ENCODE data around the gene SLC7A11.
A peak's percentile ranks its signal among the peaks of the same experiment; 100 is the strongest.

SLC7A11 gene

DNA sequence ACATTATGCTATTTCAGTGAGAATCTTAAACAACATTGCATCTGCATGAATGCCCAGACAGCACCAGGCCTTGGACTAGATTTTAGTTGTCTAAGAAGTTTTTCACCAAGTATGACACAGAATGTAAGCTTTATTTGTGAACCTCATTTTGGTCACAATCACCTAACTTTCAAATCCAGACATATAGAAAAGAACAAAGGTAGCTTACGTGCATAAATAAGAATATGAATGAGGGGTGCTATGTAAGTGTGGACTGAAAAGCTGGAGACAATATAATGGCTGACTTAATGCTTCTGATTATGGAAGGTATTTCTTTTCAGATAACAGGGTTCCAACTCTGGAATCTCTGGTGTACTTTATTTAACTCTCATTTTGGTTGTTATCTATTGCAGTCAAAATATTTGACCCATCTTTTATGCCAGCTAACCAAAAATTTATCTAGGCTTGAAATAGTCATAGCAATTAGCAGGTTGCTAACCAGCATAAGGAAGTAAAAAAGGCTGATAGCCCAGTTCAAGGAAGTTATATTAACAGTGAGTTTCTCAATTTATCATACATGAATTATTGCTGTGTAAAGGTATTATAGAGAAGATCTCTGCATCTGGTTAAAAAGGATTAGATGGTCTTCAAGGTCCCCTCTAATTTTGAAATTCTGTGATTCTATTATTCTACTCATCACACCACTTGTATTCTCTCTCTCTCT lies 36.5 kb downstream of the SLC7A11 start:
- DNase-seq = no peak

DNA sequence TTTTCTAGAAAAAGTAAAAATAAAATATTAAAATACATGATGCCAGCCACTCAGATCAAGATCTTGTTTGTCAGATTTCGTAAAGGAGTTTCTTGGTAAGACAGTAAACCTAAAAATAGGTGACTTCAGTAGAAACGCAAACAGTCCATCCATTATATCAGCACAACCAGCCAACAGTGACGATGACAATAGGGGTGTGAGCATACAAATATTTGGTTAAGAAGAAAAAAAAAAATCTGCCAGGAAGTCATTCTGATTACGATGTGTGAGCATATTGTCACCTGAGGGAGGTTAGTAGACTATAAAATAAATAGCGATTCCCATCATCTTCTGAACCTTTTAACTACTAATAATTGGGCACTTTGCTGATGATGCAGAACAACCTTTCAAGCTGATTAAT lies 37.6 kb downstream of the SLC7A11 start:
- DNase-seq = no peak

GRCh38 chr4:138202686-138203085 lies 39.5 kb downstream of the SLC7A11 start:
- no peak for DNase-seq

GRCh38 chr4:138200236-138200590 lies 41.9 kb downstream of the SLC7A11 start:
- DNase-seq = no peak

- no peak for DNase-seq
Observed at GRCh38 chr4:138199568-138200235, 42.4 kb downstream of the SLC7A11 start.

DNA sequence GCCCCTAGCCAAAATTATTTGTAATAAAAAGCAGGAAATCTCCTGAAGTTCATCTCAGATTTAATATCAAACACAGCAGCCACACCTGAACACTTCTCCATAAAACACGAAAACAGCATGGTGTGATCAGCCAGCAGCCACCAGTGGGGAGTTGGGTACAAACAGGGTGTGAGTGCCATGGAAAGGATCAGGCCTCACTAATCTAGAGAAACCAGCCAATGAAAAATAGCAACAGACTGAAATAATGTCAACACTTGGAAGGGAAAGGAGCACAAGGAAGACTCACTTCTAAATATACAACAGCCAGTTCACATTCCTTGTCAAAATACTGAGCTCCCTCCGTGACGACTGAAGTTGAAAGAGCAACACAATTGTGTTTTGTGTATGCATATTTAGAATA lies 46.0 kb downstream of the SLC7A11 start:
- DNase-seq = no peak

DNA sequence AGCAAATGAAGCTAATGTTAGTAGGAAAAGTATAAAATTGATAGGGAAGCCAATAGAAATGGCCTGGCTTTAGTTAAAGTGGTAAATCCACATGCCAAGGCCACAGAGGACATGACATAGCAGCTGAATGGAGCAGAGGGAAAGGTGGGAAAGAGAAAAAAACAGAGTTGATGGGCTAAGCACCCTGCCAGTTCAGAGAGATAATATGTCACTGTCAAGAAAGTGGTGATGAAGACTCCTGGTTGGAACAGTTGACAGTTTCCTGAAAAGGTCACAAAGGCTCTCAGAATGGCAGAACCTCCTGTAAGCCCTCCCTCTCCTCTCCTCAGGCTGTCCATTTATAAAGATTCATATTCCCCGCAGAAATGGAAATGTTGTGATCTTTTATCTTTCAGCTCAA lies 48.2 kb downstream of the SLC7A11 start:
- DNase-seq = no peak

- DNase-seq = no peak
Observed at GRCh38 chr4:138192113-138192512, 50.0 kb downstream of the SLC7A11 start.

DNA sequence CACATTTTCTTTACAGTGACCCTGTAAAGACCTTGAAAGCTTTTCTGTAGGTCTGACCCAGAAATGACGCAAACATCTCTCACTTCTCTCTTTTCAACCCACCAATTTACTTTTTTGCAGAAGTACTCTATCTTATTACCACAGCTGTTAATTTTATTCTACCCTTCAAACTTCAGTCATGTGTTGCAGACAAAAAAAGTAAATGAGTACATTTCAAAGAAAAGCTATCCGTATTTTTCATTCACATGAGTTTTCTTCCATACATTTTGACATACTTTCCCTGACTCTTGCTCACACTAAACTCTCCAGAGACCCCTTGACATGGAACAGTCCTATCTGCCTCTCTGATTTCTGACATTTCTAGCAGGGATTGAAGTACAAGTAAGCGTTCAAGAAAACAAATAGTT lies 51.7 kb downstream of the SLC7A11 start:
- DNase-seq = peak; percentile 17

- DNase-seq = no peak
Observed at GRCh38 chr4:138189206-138189605, 52.9 kb downstream of the SLC7A11 start.

DNA sequence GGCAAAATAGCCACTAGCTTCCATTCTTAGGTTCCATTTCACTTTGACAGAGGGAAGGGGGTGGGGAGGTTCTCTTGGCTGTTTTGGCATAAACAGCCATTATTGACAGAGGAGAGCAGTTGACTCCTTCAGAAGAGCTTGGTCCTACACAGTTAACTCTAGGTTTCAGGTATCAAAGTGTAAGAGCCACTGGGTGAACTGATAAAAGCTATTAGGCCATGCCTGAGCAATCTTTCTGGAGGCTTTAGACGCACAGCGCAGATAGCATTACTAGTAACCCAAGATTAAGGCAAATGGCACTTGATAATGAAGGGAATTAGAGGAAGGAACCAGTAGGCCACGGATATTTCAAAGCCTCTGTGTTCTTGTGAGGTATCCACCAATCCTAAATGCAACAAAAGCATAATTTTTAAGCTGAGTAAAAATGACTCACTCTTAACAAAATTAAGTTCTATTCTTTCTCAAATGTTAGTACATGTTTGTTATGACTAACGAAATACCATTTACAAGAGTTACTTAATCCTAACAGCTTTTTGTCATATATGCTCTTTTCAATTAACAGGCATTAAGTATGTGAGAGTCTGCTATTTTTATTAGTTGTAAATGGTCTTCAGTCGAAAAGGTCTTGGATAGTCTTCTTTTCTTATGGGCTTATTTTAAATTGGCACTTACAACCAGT lies 53.6 kb downstream of the SLC7A11 start:
- no peak for DNase-seq

DNA sequence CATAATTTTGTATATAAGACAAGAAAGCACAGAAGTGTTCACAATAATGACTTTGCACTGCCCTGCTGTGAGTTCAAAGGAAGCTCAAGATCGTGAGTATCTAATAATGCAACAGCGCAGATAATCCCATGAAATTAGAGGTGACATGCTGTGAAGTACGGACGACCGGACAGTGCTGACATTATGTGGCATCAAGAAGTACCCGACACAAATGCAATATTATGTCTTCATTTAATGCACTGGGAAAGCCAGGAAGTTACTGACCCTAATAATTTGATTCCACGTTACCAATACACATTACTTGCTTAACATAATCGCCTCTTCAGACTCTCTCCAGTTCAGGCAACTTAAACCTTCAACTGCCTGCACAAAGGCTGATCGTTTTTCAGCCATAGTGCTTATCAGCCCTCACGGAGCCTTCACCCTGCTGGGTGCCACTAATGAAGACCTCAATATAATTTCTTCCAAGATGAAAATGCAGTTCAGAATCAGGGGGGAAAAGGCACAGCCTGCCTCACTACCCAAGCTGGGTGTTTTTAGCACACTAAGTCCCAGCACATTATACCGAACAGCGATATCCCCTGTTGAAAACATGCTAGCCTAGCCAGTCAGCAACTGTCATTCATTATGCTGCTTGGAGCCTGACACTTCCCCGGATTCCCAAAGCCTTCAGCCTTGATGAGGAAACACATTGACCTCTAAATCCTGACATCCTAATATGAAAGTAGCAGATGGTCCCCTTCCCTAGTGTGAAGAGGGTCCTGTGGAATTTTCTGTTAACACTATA lies 56.1 kb downstream of the SLC7A11 start:
- DNase-seq = no peak

DNA sequence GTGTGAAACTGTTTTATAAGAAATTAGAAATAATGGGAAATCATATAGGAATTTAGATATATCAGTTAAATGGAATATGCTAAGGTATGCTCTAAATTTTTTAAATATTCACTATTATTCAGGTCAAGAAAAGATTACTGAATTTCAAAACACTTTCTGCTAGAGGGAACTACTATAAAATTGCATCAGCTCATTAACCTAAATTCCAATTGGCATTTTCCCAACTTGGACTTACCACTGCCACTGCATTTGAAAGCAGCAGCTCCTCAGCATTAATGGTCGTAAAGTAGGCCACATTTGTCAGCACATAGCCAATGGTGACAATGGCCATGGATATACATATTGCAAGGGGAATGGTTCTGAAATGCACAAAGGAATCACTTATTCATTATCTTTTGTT lies 57.3 kb downstream of the SLC7A11 start:
- DNase-seq = no peak

- peak; percentile 8 for DNase-seq
Observed at GRCh38 chr4:138182838-138183426, 59.2 kb downstream of the SLC7A11 start.

DNA sequence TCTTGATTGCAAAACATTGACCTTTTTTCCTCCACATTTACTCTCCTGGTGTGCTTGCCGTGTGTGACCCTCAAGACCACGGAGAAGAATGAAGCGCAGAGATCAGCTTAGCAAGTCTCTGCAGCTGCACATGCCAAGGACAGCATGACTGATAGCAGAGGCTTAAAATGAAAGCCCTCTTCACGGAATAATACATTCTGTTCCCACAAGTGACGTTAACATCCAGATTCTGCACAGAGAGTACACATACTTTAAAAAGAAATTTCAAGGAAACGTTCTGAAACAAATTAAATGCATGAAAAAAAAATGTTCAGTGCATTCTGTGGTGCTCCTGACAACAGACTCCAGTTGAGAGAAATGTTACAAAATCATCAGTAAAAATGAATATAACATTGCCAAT lies 60.9 kb downstream of the SLC7A11 start:
- no peak for DNase-seq

DNA sequence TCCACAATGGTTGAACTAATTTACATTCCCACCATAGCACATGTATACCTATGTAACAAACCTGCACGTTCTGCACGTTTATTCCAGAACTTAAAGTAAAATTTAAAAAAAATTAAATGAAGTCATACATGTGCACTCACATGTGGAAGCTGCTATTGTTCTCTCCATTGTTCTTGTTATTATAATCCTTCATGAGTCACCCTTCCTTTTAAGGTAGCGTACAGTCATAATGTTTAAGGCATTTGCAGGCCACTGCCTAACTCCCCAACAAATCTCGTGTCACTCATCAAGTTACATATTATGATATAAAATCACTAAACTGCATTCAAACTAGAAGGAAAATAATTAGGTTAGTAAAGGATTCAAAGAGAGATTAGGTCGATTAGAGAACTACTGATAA lies 63.6 kb downstream of the SLC7A11 start:
- no peak for DNase-seq

- DNase-seq = no peak
Observed at GRCh38 chr4:138177278-138177968, 64.7 kb downstream of the SLC7A11 start.

- no peak for DNase-seq
Observed at GRCh38 chr4:138174981-138175794, 67.0 kb downstream of the SLC7A11 start.

DNA sequence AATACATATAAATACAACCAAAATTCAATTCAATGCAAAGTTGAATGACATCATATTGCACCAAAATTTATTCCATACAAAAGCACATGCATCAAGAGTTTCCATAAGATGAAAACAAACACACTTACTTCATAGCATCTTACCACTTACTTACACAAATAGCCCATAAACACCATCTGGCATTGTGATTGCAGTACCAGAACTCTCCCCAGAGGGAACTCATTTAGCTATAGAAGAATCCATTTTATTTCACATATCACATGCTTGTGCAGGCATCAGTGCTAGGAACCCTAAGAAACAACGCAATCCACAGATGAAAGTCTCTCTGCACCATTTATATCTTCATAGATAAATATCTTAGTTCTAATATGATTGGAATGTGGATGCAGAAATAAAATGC lies 77.9 kb downstream of the SLC7A11 start:
- DNase-seq = no peak

DNA sequence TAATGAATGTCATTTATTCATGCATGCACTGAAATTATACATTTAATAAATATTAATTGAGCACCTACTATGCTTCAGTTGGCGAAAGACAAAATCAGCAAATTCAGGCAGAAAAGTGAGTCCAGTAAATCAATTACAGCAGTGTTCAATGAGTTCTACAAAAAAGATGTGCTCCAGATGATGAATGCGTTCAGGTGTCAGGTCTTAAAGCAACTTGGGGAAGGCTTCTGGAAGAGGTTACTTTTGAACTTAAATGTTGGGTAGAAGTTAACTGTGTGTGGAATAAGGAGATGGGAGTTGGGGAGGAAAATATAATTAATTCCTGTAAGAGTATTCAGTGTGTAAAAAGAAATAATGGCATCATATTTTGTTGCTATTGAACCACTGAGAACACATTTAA lies 79.0 kb downstream of the SLC7A11 start:
- no peak for DNase-seq

DNA sequence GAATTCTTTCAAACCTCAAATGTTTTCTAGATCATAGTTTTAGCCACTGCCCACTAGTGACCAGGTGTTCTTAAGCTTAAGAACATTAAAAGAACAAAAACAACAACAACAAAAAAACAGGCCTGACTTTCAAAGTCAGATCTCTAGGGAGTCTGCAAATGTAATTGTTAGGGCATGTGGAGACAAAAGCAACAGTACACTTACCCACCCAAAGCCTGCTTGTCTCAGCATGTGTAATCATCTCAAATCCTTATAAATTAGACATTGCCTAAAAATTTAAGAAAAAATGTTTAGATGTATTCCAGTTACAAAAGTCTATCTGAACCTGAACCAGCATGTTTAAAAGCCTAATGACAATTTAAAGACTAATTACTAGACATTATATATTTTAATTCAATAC lies 79.9 kb downstream of the SLC7A11 start:
- no peak for DNase-seq

- DNase-seq = no peak
Observed at GRCh38 chr4:138161351-138161750, 80.8 kb downstream of the SLC7A11 start.

Measured in CD4-positive, alpha-beta T cell treated with Interleukin-21 for 1 hour (primary cell).